SKM-1 treated with dmso at 0.1 percent for 144 hours (cell line): ENCODE measurements around the gene POU6F1.

Source experiments
- DNase-seq: peaks from one replicate; lab custom pipeline; 2025; ENCODE audit not compliant: unreplicated experiment; lab: John Stamatoyannopoulos, UW

Gene POU6F1

DNA sequence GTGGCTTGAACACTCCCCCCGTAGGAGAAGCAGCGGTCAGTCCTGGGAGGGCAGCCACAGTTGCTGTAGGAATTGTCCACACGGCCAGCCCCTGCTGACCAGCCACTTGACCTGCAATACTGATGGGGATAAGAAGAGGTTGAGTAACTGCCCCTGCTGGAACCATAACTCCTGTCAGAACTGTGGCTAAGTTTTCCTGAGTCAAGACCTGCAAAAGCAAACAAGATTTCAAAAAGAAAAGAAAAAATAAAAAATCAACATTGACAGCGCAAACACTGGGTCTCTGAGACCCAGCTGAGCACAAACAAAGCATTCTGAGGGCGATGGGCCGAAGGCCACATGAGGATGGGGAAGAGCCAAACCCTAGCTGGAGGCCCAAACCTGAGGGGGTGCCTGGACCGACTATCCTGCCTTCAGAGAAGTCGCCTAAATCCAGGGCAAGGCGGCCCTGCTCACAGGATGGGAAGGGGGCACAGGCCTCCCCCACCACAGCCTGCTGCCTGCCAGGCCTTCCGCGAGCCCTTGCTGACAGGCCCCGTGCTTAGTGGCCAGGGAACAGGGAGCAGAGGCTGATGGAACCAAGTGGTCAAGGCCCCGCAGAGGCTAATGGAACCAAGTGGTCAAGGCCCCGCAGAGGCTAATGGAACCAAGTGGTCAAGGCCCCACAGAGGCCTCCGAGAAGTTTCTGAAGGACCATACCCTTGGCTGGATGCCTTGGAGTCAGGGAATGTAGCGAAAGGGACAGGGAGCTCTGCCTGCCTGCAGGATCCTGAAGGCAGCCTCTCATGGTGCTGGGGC lies 19.1 kb downstream of the POU6F1 start:
- no peak for DNase-seq

- DNase-seq, result no peak
Observed at GRCh38 chr12:51197736-51198567, 19.9 kb downstream of the POU6F1 start.

- no peak for DNase-seq
Observed at GRCh38 chr12:51196547-51196946, 21.3 kb downstream of the POU6F1 start.

- no peak for DNase-seq
Observed at GRCh38 chr12:51195841-51196240, 22.0 kb downstream of the POU6F1 start.

- DNase-seq, result no peak
Observed at GRCh38 chr12:51192284-51192671, 25.6 kb downstream of the POU6F1 start.

DNA sequence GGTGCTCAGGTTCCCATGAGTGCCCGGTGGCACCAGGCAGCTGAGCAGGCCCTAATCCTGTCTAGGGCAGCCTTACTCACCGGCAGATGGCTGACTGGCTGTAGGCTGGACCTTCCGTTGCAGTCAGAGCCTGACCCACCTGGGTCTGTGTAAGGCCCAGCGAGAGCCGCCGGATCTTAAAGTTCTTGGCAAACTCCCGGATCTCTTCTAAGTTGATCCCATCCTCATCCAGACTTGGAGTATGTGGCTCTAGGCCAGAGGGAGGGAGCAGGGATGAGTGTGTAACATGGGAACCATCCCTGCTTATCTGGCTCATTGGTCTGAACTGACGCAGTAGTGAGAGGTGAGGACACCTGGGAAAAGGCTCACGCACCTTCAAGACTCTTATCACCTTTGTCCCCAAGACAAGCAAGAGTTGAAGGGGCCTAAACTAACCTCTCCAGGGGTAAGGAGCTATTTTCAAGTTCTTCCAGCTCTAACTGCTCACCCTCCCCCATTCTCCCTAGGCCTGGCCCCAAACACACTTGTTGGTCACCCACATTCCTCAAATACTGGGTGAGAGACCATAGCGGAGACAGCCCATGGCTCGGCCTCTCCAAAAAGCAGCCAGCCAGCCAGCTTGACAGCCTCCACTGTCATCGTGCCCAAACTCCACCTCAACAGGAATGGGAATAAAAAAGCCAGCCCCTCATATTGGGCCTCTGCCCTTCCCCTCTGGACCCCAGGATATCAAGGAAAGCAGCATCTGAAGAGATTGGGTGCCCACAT lies 26.2 kb downstream of the POU6F1 start:
- DNase-seq, result no peak

- no peak for DNase-seq
Observed at GRCh38 chr12:51190820-51191219, 27.0 kb downstream of the POU6F1 start.

GRCh38 chr12:51189790-51190355 lies 28.0 kb downstream of the POU6F1 start:
- no peak for DNase-seq

DNA sequence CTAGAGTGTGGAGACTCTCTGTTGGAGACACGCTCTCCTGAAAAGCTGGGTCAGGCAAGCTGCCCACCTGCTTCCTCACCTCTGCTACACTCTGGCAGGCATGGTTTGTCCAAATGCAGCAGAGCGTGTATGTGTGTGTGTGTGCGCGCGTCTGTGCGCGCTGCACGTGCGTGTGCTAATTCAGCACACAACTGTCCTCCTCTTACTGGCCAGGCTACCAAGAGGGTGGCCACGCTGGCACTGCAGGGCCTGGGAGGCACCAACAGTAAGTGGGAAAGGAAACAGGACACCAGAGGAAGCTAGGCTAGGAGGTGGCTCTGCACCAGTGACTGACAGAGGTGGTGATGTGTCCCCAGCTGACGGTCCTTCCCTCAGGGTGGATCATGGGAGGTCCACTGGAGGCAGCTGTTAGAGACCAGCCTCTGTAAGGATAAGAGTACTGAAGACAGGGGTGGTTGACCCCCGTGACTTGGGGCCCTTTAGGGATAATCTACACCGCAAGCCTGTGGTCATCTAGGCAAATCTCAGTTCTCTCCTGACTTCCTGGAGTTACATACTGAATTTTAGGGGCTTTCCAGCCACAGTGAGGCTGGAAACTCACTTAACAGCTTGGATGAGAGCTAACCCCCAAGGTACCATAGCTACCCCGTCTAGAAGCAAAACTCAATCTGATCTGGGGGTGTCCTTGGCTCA lies 29.4 kb downstream of the POU6F1 start:
- no peak for DNase-seq

DNA sequence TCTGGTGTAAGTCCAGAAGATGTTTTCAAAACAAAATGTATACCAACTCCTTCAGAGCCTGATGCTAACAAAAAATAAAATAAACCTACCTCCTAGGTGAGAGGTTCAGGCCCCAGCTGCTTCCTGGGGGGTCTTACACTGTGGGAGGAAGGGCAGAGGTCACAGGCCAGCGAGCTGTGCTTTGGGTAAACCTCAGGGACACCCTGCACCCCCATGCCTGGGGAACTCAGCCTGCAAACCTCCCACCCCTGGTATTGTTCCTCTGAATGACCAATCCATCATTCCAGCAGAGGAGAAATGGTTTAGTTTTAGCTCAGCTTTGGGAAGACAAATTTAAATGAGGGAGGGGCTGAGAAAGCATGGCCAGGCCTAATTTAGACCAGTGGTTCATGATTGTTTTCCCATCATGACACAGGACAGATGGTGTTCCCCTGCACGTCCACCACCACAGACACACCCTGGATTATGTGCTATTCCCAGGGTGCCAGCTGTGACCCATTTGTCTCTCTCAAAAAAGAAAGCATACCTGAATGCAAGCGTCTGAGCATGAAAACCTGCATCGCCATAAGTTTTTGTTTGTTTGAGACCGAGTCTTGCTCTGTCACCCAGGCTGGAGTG lies 30.4 kb downstream of the POU6F1 start:
- no peak for DNase-seq

- DNase-seq, result no peak
Observed at GRCh38 chr12:51186465-51187085, 31.3 kb downstream of the POU6F1 start.

DNA sequence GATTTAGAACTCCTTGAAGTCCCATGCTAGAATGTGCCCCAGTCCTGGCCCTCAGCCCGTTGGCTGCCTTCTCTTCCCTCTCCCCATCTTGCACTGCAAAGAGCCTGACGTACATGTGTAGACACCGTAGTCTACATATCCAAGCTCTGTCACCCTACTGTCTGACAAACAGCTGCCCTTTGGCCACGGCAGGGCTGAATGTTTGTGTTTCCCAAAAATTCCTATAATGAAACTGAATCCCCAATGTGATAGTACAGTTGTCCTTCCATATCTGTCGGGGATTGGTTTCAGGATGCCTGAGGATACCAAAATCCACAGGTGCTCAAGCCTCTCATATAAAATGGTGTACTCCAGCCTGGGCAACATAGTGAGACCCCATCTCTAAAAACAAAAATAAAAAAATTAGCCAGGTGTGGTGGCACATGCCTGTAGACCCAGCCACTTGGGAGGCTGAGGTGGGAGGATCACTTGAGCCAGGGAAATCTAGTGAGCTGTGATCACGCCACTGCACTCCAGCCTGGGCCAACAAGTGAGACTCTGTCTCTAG lies 32.6 kb downstream of the POU6F1 start:
- DNase-seq, result no peak

DNA sequence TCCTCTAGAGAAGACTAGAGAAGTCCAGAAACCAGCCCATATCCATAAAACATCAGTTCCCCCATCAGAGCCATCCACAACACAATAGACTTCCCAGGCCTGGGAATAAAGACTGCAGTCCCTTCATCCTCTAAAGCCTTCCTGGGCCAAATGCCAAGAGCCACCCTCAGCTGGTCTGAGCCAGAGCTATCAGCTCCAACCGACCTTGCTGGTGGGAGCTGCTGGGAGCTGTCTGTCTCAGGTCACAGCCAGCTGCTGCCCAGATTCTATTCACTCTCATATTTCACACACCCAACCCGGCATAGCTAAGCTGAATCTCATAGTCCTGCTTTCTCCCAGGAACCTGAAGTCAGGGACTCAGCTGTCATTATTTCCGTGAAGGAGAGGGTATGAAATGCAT lies 34.0 kb downstream of the POU6F1 start:
- no peak for DNase-seq

DNA sequence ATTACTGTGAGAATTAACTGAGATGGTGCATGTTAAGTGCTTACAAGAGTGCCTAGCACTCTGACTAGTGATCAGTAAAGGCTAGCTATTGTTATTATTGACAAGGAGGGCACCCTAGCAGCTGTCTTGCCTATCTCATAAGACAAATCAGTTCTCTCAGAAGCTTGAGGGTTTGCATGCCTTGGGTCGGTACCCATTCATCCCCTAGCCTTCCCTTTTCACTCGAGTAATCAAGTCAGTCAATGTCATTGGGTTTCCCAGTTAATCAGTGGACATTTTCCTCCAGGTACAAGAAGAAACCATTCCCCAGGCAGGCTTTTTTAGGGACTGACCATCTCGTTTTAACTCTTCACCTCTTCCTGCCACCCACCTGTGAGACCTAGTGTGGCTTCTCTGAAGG lies 34.5 kb downstream of the POU6F1 start:
- DNase-seq, result no peak

DNA sequence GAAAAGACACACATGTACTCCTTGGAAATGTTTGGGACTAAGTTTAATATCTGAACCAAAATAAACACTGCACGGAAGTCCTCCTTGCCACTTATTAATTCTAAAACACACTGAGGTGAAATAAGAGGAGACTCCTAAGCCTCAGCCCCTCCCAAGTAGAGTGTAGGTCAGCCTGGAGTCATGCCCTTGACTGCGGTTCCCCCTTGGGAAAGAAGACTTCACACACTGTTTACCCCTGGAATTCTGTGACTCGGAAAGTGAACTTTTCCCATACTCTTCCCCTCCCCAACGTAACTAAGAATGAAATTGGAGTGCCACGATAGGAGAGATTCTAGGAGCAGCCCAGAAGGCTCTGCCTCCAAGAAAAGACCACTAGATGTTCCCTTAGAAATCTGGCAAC lies 36.3 kb downstream of the POU6F1 start:
- no peak for DNase-seq

- no peak for DNase-seq
Observed at GRCh38 chr12:51177897-51178296, 40.0 kb downstream of the POU6F1 start.

- DNase-seq, result no peak
Observed at GRCh38 chr12:51174501-51174900, 43.4 kb downstream of the POU6F1 start.

GRCh38 chr12:51172515-51173431 lies 45.1 kb downstream of the POU6F1 start, which contains the start of gene TFCP2:
Gene TFCP2 (minus strand): TSS chr12:51173135. CDS start chr12:51172422, 713 bp downstream.
- peak; percentile 73 for DNase-seq
